ENCODE data around the gene TEDDM1. TPM values are rescaled to one million over a fixed set of nuclear protein-coding genes. Genes with fewer than 3 reads are reported as not detected.

TEDDM1 gene
- not detected in 2 replicates for total RNA-seq (2014; rRNA removed; shearing (Covaris generic))

GRCh38 chr1:182400567-182400966 is at the start of gene TEDDM1:
TEDDM1 (minus strand) TSS chr1:182400667; CDS start chr1:182400485, 182 bp downstream.

GRCh38 chr1:182450087-182450486 is 49.6 kb upstream of the TEDDM1 start, which contains the start of gene RGSL1:
RGSL1 (plus strand) TSS chr1:182450146; CDS start chr1:182450166, 20 bp downstream.

GRCh38 chr1:182391362-182392049 is 9.0 kb downstream of the TEDDM1 start, which contains the start of gene GLUL:
GLUL (minus strand) TSS chr1:182391790; CDS start chr1:182388737, 3,053 bp downstream.

Other genes starting within 250 kb of the TEDDM1 start
- gene GLUL, start 8.9 kb downstream of the TEDDM1 start, total RNA-seq (2014; rRNA removed; shearing (Covaris generic)), result 7.0 and 9.1 TPM in 2 replicates
- gene RGSL1, start 49.5 kb upstream of the TEDDM1 start, total RNA-seq (2014; rRNA removed; shearing (Covaris generic)), result not detected in 2 replicates
- gene RNASEL, start 188.6 kb upstream of the TEDDM1 start, total RNA-seq (2014; rRNA removed; shearing (Covaris generic)), result 4.9 and 6.7 TPM in 2 replicates
- gene RGS16, start 203.7 kb upstream of the TEDDM1 start, total RNA-seq (2014; rRNA removed; shearing (Covaris generic)), result 11.6 and 16.3 TPM in 2 replicates